Measurements from ENCODE around the gene YBX3. TPM values are rescaled to one million over a fixed set of nuclear protein-coding genes. Genes with fewer than 3 reads are reported as not detected.
A peak's percentile ranks its signal among the peaks of the same experiment; 100 is the strongest.
"Not testable (repeated sequence)": the region's sequence is repeated elsewhere in the genome, so short reads cannot be mapped to it uniquely, and the experiment has no call there.

YBX3 gene
- 335 and 368 TPM in 2 replicates for total RNA-seq

GRCh38 chr12:10722905-10723746 is at the start of gene YBX3:
Gene YBX3, minus strand, starts transcription at chr12:10723323. Its CDS starts 212 bp downstream, at chr12:10723111.
- DNase-seq (ENCODE audit: extremely low read depth, low read depth, low spot score), result no peak

- peak; percentile 31 for DNase-seq (ENCODE audit: extremely low read depth, low read depth, low spot score)
Observed at GRCh38 chr12:10771132-10771733, 48.1 kb upstream of the YBX3 start.

- no peak for DNase-seq (ENCODE audit: extremely low read depth, low read depth, low spot score)
Observed at GRCh38 chr12:10759657-10760056, 36.5 kb upstream of the YBX3 start.

DNA sequence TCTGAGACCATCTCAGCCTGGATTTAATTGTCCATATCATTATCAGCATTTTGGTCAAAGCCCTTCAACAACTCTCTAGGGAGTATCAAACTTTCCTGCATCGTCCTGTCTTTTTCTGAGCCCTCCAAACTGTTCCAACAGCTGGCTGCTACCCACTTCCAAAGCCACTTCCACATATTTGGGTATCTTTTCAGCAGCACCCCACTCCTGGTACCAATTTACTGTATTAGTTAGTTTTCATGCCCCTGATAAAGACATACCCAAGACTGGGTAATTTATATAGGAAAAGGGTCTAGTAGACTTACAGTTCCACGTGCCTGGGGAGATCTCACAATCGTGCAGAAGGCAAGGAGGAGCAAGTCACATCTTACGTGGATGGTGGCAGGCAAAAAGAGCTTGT is 33.1 kb upstream of the YBX3 start:
- DNase-seq (ENCODE audit: extremely low read depth, low read depth, low spot score), result no peak

- no peak for DNase-seq (ENCODE audit: extremely low read depth, low read depth, low spot score)
Observed at GRCh38 chr12:10753059-10753458, 29.9 kb upstream of the YBX3 start.

DNA sequence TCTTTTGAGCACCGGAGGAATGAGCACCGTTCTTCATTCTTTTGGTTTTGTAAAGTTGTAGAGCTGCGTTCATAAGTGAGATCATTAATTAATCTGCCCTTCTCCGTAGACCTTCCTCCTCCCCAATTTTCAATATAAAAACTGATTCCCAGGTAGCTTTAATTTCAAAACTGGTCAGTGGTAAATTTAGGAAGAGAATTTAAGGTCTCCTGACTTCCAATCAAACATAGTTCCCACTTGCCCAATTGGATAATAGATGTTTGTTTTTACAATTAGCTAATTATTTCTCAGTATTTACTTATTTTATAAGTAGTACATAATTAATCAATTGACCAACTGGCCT is 27.2 kb upstream of the YBX3 start:
- DNase-seq (ENCODE audit: extremely low read depth, low read depth, low spot score), result no peak

DNA sequence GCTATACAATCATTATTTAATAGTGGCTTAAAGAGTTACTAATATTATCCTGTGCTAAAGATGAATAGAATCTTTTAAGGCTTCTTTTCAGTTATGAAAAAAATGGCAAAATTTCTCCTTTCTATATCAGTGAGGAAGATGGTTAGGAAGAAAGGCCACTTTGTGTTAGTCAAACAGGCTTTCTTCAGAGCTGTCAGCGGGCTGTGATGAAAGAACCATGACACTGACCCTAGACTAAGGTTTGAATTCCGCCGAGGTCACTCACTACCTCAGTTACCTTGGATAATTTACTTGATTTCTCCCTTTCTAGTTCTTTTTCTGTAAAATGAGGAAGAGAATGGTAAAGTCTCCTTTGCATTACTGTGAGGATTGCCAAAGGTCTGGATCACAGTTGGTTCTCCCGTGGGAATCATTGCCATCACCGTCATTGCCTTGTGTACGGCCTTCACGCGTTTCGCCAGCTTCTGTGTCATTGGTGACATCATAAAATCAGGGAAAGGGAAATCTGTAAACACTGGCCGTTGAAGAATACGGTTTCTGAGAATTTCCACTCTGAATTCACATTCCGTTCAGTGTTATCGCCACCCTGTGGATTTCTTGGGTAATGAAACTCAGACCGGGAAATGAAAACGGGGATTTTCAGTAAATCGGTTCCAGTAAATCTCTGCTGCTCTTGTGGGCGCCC is 26.7 kb upstream of the YBX3 start:
- peak; percentile 96 for DNase-seq (ENCODE audit: extremely low read depth, low read depth, low spot score)

- DNase-seq (ENCODE audit: extremely low read depth, low read depth, low spot score), result no peak
Observed at GRCh38 chr12:10747730-10748129, 24.6 kb upstream of the YBX3 start.

- DNase-seq (ENCODE audit: extremely low read depth, low read depth, low spot score), result not testable (repeated sequence)
Observed at GRCh38 chr12:10743420-10743819, 20.3 kb upstream of the YBX3 start.

DNA sequence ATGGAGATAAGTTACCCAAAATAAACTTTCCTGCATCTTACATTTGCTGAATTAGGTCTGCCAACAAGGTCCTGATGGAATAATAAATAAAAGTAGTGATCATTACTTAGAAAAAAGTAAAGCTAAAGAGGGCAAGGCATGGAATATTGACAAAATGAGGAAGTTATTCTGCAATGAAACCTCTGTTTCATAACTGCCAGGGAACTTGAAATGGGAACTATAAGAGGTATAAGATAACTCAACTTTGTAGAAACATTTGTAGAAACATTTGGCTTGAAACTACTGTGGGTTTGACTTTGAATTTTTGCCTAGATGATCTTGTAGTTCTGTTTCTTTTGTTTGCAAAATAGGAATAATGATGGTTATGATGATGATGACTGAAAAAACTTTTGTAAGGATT is 18.7 kb upstream of the YBX3 start:
- DNase-seq (ENCODE audit: extremely low read depth, low read depth, low spot score), result no peak

- DNase-seq (ENCODE audit: extremely low read depth, low read depth, low spot score), result no peak
Observed at GRCh38 chr12:10740182-10740581, 17.1 kb upstream of the YBX3 start.

DNA sequence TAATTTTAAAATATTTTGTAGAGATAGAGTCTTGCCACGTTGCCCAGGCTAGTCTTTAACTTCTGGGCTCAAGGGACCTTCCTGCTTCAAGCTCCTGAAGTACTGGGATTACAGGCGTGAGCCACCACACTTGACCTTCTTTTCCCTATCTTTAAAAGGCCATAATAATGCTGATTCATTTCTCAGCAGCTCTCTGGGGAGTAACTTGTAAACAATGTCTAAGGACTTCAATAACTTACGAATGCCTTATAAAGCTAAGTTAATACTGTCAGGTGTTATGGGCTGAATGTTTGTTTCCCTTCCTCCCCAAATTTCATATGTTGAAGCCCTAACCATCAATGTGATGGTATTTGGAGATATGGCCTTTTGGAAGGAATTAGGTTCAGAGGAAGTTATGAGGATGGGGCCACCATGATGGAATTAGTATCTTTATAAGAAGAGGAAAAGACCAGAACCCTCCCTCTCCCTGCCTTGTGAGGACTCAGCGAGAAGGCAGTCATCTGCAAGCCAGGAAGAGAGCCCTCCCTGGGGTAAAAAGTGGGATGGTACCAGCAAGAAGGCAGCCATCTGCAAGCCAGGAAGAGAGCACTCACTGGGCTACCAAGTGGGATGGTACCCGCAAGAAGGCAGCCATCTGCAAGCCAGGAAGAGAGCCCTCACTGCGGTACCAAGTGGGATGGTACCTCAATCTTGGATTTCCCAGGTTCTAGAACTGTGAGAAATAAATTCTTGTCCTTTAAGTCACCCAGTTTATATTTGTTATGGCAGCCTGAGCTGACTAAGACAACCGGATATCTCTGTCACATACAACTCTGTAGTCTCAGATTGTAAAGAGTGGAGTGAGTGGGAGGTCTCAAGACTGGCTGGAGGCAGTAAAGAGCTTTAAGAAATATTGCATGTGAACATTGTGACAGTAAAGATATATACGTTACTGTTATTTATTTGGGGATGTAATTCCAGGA is 16.3 kb upstream of the YBX3 start:
- DNase-seq (ENCODE audit: extremely low read depth, low read depth, low spot score), result no peak

- DNase-seq (ENCODE audit: extremely low read depth, low read depth, low spot score), result no peak
Observed at GRCh38 chr12:10737249-10737648, 14.1 kb upstream of the YBX3 start.

- DNase-seq (ENCODE audit: extremely low read depth, low read depth, low spot score), result no peak
Observed at GRCh38 chr12:10736463-10736862, 13.3 kb upstream of the YBX3 start.

DNA sequence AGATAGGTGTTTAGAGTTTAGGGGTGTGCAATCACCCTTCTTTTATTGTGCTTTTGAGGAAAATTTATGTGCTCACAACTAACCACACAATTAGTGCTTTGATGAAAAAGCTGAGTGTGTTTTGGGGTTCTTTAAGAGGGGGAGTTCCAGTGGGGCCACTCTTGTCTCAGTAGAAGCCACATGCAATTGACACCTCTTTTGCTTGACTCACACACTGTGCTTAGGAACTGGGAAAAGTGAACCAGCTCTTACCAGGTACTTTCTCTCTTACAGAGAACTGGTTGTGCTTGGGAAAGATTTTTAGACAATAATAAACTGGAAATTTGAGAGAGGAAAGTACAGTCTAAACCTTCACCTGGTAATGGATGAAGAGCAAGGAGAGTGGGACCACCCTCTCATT is 12.3 kb upstream of the YBX3 start:
- no peak for DNase-seq (ENCODE audit: extremely low read depth, low read depth, low spot score)

- DNase-seq (ENCODE audit: extremely low read depth, low read depth, low spot score), result no peak
Observed at GRCh38 chr12:10732549-10732948, 9.4 kb upstream of the YBX3 start.

- no peak for DNase-seq (ENCODE audit: extremely low read depth, low read depth, low spot score)
Observed at GRCh38 chr12:10732066-10732465, 8.9 kb upstream of the YBX3 start.

DNA sequence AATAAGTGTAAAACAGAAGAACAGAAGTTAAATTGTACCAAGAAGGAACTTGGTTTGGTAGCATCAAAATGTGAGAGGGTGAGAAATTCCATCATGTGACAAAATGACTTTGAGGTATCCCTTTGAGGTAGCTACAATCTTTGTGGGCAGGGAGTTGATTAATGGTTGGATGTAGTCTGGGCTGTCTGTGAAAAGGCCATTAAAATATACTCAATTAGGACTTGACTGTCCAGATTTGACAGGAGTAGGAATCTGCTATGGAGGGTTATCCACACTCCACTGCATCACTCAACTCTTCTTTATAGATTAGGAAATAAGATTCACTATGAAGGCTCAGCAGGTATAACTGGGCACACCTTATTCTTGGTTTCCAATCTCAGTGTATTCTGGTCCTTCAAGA is 7.4 kb upstream of the YBX3 start:
- DNase-seq (ENCODE audit: extremely low read depth, low read depth, low spot score), result no peak

DNA sequence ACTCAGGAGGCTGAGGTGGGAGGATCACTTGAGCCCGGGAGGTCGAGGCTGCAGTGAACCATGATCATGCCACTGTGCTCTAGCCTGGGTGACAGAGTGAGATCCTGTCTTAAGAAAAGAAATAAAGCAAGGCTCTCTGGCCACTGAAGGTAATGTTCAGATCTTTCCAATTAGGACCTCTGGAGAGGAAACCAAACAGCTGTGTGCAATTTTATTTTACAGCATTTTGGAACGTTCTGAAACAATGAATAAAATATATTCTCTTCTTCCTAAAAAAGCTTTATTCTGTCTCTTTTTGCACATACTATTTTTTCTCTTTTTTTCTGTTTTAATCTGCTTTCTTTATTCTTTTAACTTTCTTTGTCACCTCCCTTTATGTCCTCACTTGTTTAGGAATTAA is 5.0 kb upstream of the YBX3 start:
- DNase-seq (ENCODE audit: extremely low read depth, low read depth, low spot score), result no peak

DNA sequence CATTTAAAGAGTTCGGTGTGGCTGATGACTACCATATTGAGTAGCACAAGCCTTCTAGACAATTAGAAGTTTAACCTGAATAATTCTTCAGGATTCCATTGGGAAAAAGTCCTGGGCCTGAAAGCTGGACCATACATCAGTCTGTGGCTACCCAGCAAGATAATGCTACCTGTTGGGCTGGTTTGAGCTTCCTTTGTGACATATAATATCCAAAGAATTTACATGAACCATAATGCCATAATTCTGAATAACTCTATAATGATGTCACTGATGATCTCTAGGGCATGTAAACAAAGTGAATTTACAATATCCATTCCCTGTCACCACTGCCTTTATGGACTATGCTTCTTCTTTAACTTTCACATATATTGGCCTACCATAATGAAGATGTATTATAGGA is 3.8 kb upstream of the YBX3 start:
- no peak for DNase-seq (ENCODE audit: extremely low read depth, low read depth, low spot score)

GRCh38 chr12:10725003-10725402 is 1.9 kb upstream of the YBX3 start:
- DNase-seq (ENCODE audit: extremely low read depth, low read depth, low spot score), result no peak

Data from glomerular endothelial cell (primary cell).